GM12891 (cell line): ENCODE data around the gene ASAP3.

Source experiments
- DNase-seq: peaks from one replicate; pipeline ENCODE4 v3.0.0; 2011; ENCODE audit warnings: low spot score; ENCODE audit not compliant: insufficient read length
- FAIRE-seq: peaks from 2 replicates; lab custom pipeline; 2011; peaks lifted over from hg19 to GRCh38; lab: Jason Lieb, UNC
- PAX5 ChIP-seq: IDR thresholded peaks from 2 replicates; pipeline ENCODE4 v1.6.1; 2011; ENCODE audit warnings: low read length, moderate library complexity, mild to moderate bottlenecking; ENCODE audit not compliant: insufficient read depth, severe bottlenecking
- POLR2A ChIP-seq: IDR thresholded peaks from 2 replicates; pipeline ENCODE4 v1.6.1; 2011; ENCODE audit warnings: low read depth, low read length, control low read depth
- POLR2AphosphoS5 ChIP-seq: IDR thresholded peaks from 2 replicates; pipeline ENCODE4 v1.6.1; 2011; ENCODE audit warnings: low read depth, low read length, control low read depth
- POU2F2 ChIP-seq: IDR thresholded peaks from 2 replicates; pipeline ENCODE4 v1.6.1; 2011; ENCODE audit warnings: low read depth, mild to moderate bottlenecking, control low read depth, low read length, moderate library complexity
- SPI1 ChIP-seq: IDR thresholded peaks from 2 replicates; pipeline ENCODE4 v1.6.1; 2011; ENCODE audit warnings: low read depth, low read length, control low read depth
- TAF1 ChIP-seq: IDR thresholded peaks from 2 replicates; pipeline ENCODE4 v1.6.1; 2011; ENCODE audit warnings: low read depth, low read length, control low read depth

Gene ASAP3

DNA sequence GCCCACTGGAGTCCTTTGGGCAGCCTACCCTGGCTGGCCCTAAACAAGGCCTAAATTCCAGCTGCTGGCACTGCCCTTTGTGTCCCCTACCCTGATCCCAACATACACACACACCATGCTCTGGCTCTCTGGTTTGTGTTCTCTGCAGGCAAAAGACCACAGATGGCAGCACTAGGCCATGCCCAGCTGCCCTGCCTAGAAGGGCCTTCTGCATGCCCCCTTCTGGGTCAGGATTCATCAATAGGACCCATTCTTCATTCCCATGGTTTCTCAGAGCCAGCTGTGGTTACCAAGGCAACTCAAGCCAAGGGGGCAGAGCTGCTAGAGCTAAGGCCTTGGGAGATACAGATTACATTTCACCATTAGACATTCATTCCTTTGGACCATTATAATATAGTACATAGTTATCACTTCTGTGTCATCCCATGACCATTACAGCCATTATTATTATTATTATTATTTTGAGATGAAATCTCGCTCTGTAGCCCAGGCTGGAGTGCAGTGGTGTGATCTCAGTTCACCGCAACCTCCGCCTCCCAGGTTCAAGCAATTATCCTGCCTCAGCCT lies 17.5 kb downstream of the ASAP3 start:
- TF ChIP-seq POLR2AphosphoS5 (no peak), POLR2A (no peak)
- DNase-seq, result no peak
- no peak for FAIRE-seq

DNA sequence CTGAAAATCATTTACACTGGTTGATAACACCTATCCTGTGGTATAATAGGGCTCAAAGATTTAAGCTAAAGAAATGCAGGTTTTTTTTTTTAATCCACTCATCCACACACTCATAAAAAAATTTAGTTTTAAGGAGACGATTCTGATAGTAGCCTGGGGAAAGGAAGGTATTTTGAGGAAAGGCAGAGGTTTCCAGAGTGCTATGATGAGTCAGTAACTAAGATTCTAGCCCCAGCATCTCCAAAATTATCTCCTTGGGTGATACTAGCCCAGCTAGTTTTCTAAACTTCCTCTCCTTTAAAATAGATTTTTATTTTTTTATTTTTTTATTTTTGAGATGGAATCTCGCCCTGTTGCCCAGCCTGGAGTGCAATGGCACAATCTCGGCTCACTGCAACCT lies 20.7 kb downstream of the ASAP3 start:
- TF ChIP-seq SPI1 (no peak), POLR2A (no peak), POU2F2 (no peak)
- DNase-seq (no peak), FAIRE-seq (no peak)

- FAIRE-seq (no peak), DNase-seq (no peak)
- no peak for TF ChIP-seq POLR2A
Observed at GRCh38 chr1:23462766-23463165, 21.2 kb downstream of the ASAP3 start.

GRCh38 chr1:23461050-23461449 lies 22.9 kb downstream of the ASAP3 start:
- no peak for TF ChIP-seq TAF1
- TF ChIP-seq POLR2AphosphoS5, result no peak
- no peak for TF ChIP-seq SPI1
- no peak for TF ChIP-seq POLR2A
- TF ChIP-seq POU2F2, result no peak
- TF ChIP-seq PAX5, result no peak
- no peak for DNase-seq
- FAIRE-seq, result no peak

- DNase-seq (no peak), FAIRE-seq (no peak)
- TF ChIP-seq SPI1 (no peak), POLR2AphosphoS5 (no peak), POLR2A (no peak), TAF1 (no peak), POU2F2 (no peak), PAX5 (no peak)
Observed at GRCh38 chr1:23460519-23460918, 23.5 kb downstream of the ASAP3 start.

DNA sequence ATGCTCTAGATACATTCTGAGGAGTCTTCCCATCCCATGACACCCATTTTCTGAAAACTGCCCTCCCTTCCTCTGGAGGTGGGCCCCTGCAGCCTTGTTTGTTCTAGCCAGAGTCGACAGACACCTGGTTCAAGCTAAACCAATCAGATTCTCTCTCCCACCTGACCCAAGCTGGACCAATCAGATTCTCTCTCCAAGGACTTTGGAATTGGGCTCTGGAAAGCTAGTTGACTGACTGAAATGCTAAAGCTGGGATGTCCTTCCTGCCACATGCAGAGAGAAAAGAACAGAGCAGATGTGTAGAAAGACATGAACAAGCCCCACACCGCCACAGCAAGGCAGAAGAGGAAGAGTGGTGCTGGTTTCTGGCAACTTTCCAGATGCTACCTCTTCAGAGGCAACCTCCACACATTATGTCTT lies 24.6 kb downstream of the ASAP3 start:
- TF ChIP-seq TAF1 (no peak), PAX5 (no peak), POLR2A (no peak), POU2F2 (no peak), SPI1 (no peak), POLR2AphosphoS5 (no peak)
- DNase-seq (no peak), FAIRE-seq (no peak)

DNA sequence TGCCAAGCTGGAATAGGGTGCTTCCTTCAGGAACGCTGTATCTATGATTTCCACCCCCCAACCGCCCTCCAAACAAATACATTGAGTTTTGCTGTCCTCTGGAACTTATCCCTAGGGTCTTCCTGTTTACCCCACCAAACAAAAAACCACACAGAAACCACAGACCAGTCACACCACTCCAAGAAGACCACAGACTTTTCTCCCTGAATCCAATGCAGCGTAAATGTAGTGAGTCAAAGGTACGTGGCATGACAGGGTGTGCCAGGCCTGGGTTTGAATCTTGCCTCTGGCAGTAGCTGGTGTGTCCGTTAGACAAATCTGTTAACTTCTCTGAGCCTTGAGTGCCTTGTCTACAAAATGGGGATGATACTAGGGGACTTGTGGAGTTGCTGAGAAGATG lies 27.8 kb downstream of the ASAP3 start:
- no peak for TF ChIP-seq POLR2AphosphoS5
- no peak for TF ChIP-seq SPI1
- no peak for TF ChIP-seq PAX5
- no peak for TF ChIP-seq POLR2A
- TF ChIP-seq POU2F2, result no peak
- TF ChIP-seq TAF1, result no peak
- DNase-seq (no peak), FAIRE-seq (no peak)

DNA sequence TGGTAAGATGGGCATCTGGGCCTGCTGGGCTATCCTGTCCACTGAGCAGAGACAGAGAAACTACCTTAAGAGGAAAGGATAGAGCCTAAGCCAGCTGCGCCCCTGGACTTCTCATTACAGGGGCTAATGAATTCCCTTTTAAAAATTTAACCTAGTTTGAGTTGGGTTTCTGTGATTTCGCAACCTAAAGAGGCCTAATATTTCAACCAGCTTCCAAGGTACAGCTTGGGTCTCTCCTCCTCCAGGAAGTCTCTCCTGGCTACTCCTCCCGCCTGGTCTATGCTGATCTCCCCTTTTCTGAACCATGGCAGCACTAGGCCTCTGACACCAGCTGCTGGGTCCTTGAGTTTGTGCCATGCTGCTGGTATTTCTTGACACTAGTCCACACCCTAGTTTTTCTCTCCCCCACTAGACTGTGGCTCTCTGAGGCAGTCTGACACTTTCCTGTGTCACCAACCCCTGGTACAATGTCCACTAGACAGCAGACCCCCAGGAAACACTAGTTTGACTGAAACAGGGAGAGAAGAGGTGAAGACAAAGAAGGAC lies 30.5 kb downstream of the ASAP3 start:
- FAIRE-seq, result no peak
- TF ChIP-seq POLR2A (no peak), TAF1 (no peak), POU2F2 (no peak), PAX5 (no peak), POLR2AphosphoS5 (no peak), SPI1 (no peak)
- no peak for DNase-seq

DNA sequence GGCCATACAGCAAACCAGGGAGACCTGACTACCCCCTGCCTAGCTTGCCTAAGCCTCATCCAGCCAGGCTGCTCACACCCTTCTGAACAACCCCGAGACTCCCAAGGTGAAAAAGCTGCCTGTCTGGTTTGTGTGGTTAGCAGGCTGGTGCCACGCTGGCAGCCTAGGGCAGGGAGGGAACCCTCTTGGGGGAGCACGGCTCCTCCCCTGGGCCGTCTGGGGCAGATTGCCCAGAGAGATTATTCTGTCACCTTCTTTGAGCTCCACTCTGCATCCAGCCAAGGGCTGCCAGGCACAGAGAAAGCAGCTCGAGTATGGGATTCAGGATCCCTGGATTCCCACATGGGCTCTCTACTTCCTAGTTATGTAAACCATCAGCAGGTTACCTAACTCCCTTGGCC lies 32.0 kb downstream of the ASAP3 start:
- DNase-seq (no peak), FAIRE-seq (no peak)
- TF ChIP-seq SPI1 (no peak), POLR2A (no peak), POU2F2 (no peak), PAX5 (no peak), POLR2AphosphoS5 (no peak), TAF1 (no peak)

DNA sequence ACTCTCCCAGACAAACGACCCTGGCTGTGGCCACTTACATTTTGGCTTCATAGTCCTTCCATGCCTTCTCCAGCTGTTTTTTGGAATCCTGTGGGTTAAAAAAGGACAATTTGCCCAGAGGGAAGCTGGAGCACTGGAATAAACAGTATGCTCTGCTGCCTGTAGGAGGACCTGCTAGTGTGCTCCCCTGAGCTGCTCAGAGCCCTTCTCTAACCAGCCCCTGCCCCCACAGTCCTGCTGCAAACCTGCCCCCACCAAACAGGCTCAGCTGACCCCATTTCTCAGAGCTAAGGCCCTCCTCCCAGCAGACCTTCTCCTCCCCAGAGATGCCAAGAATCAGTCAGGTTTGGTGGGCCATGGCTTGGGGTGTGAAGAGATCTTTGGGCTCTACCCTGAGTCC lies 32.5 kb downstream of the ASAP3 start:
- TF ChIP-seq POLR2A (no peak), POLR2AphosphoS5 (no peak), POU2F2 (no peak), SPI1 (no peak), TAF1 (no peak), PAX5 (no peak)
- DNase-seq (no peak), FAIRE-seq (no peak)

DNA sequence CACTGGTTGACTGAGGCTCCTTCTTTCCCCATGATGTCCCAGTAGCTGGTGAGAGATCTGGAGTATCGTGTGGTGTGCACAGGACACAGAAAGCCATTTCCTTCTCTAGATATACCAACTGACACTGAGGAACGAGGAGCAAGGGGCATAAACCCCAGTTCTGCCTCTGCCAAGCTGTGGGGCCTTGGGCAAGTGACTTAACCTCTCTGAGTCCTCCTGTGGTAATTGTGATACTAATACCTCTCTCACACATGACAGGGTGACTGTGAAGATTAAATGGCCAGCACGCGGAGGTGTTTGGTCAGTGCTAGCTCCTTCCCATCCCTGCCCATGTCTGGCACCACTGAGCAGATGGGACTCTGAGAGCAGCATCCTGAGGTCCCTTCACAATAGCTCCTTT lies 33.1 kb downstream of the ASAP3 start:
- FAIRE-seq (no peak), DNase-seq (no peak)
- no peak for TF ChIP-seq SPI1
- TF ChIP-seq POLR2A, result no peak
- TF ChIP-seq POLR2AphosphoS5, result no peak
- TF ChIP-seq PAX5, result no peak
- TF ChIP-seq TAF1, result no peak
- no peak for TF ChIP-seq POU2F2
